ENCODE measurements around the gene DKK2.

DKK2 gene

DNA sequence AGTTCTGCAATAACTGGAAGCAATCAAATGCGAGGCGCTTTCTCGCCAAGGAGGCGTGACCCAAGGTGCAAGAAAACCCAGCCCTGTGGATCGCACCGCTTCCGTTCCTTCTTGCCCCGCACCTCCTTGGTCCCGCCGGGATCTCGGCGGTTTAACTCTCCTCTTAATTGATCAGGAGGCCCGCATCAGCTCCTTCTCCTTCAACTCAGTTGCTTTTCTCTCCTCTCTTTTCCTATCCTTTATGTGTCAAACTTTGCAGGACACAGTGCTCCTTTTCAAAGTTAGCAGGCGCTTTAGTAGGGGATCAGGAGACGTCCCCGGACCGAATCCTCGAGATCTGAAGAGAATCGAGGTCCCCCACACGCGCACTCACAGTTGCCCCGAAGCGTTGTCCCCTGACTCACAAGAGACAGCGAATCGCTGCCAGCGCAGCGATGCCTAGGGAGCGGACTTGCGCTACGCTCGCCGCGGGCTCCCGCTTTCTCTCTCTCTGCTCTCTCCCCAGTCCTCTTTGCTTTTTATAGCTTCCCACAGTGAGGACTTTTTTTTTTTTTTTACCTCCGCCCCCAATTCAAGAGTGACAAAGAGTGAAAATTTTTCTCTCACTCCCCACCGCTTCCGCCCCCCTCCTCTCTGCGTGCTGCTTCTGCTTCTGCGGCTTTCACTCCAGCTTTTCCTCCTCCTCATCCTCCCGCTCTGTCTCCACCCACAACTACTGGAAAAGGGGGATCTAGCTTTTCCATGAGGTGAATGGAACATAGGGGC lies at the start of gene DKK2:
TSS of gene DKK2 (minus strand) at position 495 of the 765 bp plus-strand sequence. CDS start 722 bp downstream, outside the sequence.
- DNase-seq, result peak in 4 of 14 donors; percentile 3 to 12 (median 4)

DNA sequence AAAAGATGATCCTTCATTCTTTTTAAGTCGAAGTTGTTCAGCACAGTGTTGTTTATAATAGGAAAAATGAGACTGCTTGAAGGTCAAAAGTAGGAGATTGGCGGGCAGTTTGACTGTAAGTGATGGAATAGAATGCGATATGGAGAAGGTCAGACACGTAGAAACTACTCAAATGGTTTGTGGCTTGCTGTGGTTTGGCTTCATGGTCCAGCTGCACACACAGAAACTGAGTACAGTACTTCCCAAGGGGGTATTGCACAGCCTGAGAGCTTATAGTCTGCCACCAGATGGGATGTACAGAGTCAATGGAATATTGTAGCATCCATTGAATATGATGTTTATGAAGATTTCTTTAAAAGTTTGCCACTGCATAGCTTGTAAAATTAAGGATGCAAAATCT lies 41.1 kb upstream of the DKK2 start:
- no peak for DNase-seq

- DNase-seq, result no peak
Observed at GRCh38 chr4:107072836-107073736, 37.0 kb upstream of the DKK2 start.

GRCh38 chr4:107071108-107071507 lies 35.0 kb upstream of the DKK2 start:
- no peak for DNase-seq

DNA sequence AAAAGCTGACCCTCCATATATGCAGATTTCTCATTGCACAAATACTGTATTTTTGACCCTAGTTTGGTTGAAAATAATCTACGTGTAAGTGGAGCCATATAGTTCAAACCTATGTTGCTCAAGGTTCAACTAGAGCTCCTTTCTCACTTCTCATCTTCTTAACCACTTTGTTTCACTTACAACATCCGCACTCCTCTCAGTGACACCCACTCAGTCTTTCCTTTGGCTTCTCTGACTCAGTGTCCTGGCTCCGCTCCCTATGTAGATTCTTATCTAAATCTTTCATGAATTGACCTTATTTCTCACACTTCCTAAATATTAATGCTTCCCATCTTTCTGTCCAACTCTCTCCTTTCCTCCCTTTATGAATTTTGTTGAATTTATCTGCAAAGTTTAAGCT lies 32.9 kb upstream of the DKK2 start:
- DNase-seq, result no peak

DNA sequence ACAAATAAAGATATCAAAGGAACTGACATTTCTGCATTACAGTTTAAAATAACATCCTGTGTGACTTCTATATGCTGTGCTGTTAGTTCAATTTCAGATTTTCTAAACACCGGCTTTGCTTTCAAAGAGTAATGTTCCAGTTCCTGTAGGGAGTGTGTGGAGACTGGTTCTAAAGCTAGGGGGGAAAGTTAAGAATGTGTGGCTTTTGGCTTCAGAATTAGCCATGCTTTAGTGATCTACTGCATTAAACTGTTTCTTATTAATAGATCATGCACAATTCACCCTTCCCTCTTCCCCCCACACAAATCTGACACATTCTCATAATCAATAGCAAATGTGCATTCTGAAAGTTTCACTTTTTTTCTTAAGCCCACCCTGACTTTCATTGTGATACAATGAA lies 32.0 kb upstream of the DKK2 start:
- DNase-seq, result no peak

GRCh38 chr4:107066621-107067020 lies 30.5 kb upstream of the DKK2 start:
- no peak for DNase-seq

DNA sequence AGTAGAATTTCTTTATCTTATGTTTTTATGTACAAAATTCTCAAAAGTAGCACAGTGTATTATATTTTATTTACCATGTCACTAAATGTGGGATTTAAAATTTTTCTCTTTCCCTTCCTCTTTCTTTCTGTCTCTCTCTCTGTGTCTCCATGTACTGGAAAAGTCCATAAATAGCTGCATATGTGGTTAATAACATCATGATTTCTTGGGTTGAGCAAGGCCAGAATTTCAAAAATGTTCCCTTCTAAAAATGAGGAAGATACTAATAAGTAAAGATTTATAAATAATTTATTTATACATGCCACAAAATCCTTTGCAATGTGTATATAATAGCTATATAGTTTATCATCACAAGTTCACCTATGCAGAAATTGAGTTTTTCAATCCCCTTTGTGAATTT lies 29.1 kb upstream of the DKK2 start:
- DNase-seq, result no peak

DNA sequence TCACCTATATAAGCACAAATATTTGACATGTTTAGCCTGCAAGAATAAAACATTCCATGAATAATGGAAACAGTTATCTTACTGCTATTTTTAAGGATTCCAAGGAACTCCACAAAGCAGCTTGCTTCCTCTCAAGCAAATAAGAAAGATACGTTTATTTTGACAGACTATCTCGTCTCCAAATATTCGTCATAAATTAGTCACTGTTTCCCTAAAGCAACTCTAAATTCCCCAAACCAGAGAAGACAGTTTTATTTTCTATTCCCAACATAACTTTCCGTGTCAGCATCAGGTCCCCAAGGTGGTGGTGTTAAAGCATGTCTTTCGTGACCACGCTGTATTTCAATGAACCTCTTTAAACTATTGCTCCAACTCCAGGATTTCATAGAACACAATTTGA lies 24.3 kb upstream of the DKK2 start:
- no peak for DNase-seq

GRCh38 chr4:107058828-107059227 lies 22.7 kb upstream of the DKK2 start:
- DNase-seq, result no peak

DNA sequence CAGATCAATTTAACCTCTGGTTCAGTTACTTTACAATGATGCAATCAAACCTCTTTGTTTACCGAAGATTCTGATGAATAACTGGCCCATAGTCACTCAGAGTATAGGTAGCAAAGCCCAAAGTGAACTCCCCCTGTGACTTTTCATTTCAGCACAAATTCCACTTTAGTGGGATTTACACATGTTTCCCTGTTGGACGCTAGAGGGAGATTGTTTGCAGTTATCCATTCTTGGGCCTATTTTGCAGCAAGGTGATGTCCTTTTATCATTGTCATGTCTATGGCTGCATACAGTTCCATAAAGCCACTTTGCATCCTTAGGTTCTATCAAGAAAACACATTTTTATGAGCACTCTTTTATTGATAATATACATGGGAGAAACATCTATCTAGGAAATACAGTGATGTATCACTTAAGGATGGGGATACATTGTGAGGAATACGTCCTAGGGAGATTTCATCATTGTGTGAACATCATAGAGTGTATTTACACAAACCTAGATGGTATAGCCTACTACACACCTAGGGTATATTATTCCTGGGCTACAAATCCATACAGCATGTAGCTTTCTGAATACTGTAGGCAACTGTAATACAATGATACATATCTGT lies 14.5 kb upstream of the DKK2 start:
- peak in 1 of 14 donors; percentile 26 for DNase-seq

- DNase-seq, result no peak
Observed at GRCh38 chr4:107046261-107046660, 10.1 kb upstream of the DKK2 start.

DNA sequence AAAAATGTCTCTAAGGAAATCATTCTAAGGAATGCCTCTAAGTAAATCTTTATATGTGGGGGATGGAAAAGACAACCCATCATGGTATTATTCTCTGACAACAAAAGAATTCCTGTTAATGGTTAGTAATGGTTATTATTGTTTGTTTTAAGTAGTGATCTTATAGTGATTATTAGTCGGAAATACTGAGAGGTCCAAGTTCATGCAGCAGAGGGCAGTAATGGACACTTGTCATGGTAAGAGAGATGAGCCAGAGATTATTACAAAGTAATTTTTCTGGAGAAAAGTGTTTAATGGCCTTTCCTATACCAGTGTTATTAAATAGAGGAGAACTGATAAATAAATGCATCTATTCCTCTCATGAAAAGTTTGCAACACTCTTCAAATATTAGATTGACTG lies 8.1 kb upstream of the DKK2 start:
- no peak for DNase-seq

DNA sequence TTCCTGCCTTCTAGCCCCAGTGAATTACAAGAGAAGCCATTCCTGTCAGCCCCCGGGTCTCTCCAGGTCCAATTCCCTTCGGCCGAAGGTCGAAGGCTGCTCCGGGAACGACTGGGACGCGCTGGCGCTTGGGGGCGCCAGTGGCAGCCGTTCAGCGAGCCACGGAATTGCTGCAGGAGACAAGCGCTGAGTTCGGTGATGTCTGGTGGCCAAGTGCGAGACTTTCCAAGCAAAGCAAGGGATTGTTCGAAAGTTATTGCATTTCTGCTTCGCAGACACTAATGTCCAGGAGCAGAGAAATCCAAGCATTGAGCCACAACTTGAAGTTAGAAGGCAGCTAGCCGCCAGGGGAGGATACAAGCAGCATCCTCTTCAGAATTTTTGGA lies 1.1 kb upstream of the DKK2 start:
- peak in 10 of 14 donors; percentile 1 to 45 (median 24) for DNase-seq

DNA sequence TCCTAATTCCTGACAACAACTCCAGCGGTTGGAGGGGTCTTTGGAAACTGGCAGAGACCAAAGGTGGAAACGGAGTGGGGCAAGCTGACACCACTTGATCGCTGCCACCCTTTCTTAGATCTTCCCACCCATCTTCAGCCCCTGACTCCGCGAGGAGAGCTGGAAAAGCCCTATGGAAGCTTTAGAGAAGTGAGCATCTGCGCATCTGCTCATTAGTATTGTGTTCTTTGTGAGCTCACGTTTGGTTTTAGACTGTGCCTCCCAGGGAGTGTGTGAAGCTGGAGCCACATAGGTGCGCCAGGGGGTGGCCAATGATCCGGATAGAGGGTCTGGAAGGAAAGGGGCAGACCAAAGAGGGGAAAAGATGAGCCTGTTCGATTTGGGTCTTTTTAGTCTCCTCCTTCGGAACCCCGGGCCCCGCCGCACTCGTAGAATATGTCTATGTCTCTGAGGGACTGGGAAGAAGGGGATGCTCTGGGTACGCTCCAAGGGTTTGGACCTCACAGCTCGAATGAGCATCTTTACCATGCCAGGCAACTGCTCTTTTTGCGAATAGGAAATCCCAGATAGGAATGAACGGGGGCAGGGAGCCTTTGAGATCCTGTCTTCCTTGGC lies 578 bp upstream of the DKK2 start:
- no peak for DNase-seq

DNA sequence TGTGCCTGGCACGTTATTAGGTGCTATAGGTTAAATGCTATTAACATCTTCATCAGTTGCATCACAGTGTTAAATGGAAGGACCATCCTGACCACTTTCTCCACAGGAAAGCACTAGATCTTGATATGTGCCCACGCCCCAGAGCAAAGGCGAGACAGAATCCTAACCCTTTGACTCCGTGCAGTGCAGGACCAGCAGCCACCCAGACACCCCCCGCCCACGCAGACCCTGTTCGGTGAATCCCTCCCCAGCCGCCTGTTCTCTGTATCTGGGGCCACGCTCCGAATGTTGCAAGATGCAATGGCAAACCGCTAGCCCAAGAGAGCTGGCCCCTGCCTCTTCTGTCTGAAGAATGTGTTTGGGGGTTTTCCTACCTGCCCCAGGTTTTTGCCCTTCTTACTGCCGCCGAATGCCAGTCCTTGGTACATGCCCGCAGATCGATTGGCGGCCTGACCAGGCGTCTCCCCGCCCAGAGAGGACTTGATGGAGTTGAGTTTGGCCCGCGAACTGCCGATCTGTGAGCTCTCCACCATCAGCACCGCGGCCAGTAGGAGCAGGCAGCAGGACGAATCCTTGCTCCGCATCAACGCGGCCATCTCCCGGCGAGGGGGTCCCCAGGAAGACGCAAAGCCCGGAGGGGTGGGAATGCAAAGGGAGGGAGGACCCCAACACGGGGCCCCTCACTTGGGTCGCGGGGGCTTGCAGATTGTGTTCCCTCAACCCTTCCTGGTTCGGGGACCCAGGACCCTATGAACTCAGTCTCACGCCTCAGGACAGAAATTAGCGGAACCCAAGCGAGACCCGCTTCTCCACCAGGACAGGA lies 906 bp downstream of the DKK2 start:
- peak in 6 of 14 donors; percentile 4 to 61 (median 8) for DNase-seq

- peak in 11 of 14 donors; percentile 11 to 60 (median 33) for DNase-seq
Observed at GRCh38 chr4:107034091-107034995, 1.8 kb downstream of the DKK2 start.

DNA sequence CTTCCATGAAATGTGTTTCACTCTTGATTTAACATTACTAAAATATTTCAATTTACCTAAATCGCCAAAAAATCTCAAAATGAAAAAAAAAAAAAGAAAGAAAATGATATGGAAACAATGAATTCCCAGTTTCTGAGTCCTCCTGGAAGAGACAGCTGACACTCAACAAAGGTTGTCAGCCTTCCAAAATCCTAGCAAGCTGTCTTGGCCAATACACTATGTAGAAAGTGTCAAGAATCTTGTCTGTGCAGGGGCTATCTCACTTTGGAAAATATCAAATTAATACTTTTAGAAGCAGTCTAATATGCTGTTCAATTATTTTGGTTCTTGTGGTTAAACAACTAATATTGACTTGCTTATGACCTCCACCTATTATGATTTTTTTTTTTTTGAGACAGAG lies 8.7 kb downstream of the DKK2 start:
- DNase-seq, result no peak

DNA sequence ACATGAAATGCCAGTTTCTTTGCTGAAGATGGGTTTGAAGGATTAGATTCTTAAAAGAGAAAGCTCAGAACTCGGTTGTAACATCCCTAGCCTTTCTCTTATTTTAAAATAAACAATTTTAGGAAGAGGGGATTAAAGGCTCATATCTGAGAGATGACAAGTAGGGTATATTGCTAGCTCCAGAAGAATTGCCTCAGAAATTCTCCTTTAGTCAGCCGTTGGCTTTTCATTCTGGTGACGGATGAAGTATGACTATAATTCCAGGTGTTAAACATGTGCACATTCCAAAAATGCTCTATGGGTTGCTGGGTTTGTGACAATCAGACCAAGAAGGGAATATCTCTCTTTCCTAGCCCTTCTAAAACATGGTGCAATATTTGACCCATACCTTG lies 17.8 kb downstream of the DKK2 start:
- DNase-seq, result no peak

DNA sequence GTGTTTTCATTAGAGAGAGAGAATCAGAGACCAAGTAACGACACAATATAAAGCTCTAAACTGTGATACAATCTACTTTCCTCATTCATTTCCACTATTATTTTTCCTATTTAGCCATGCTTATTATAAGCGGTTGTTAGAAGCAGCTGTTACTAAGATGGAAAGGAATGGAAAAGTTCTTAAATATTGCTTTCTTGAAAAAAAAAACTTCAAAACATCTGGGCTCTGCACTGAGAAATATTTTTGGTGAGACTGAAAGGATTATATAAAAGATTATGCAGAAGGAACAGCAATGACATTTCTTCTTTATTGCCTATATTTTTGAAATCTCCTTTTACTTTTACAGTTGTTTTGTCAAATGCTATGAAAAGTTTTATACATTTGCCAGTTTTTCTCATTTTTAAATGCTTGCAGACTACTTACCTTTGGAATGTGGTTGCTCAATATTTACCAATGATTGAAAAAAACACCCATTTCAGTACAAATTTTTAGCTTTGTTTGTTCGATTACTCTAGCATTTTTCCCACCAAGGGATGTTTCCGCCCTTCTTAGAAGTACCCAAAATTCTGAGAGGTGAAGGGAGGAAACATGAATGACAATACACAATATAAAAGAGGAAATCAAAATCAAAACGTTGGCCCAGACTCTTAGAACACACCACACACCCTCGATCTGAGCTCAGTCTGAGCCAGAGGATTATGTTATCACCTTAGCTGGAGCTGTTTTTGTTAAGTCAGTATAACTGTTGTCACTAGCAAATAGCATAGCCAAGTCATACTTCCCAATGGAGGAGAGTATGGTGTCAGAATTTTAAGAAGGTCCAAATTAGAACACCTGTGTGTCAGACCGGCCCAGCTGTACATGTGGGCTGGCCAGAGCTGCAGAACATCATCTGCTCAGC lies 18.4 kb downstream of the DKK2 start:
- DNase-seq, result no peak

Measured in C1 segment of cervical spinal cord (tissue), 14 donors.